Endodermal cell (in vitro differentiated cells): ENCODE data around the gene STK39. TPM values are rescaled to one million over a fixed set of nuclear protein-coding genes. Genes with fewer than 3 reads are reported as not detected.

Experiments
- DNase-seq: peaks from one replicate; pipeline ENCODE4 v3.0.0-alpha.2; 2017
- H3K27ac ChIP-seq: 2 replicates; pipeline ENCODE4 v1.5.1; 2013; ENCODE audit warnings: mild to moderate bottlenecking, low read depth, low read length, moderate library complexity
- H3K27me3 ChIP-seq: 2 replicates; pipeline ENCODE4 v1.6.1; 2013; ENCODE audit warnings: mild to moderate bottlenecking, low read length, moderate library complexity; ENCODE audit not compliant: insufficient read depth, control insufficient read depth, poor library complexity, severe bottlenecking
- H3K36me3 ChIP-seq: 2 replicates; pipeline ENCODE4 v1.7.0; 2013; ENCODE audit warnings: mild to moderate bottlenecking, low read length, moderate library complexity; ENCODE audit not compliant: control insufficient read depth, insufficient read depth
- H3K4me1 ChIP-seq: one replicate; pipeline ENCODE4 v1.7.0; 2013; ENCODE audit warnings: low read length; ENCODE audit not compliant: control insufficient read depth, insufficient read depth
- H3K4me3 ChIP-seq: 2 replicates; pipeline ENCODE4 v1.5.1; 2013; ENCODE audit warnings: mild to moderate bottlenecking, low read length, moderate library complexity
- H3K9ac ChIP-seq: 2 replicates; pipeline ENCODE4 v1.6.1; 2013; ENCODE audit warnings: mild to moderate bottlenecking, low read length, moderate library complexity; ENCODE audit not compliant: poor library complexity, severe bottlenecking; ENCODE audit errors: extremely low read depth
- H3K9me3 ChIP-seq: 2 replicates; pipeline ENCODE4 v1.6.1; 2013; ENCODE audit warnings: mild to moderate bottlenecking, low read length, moderate library complexity; ENCODE audit not compliant: control insufficient read depth
- H3K27ac Mint-ChIP-seq: 2 replicates; pipeline ENCODE4 v1.8.0; 2020; ENCODE audit warnings: mixed read lengths
- H3K27me3 Mint-ChIP-seq: 2 replicates; pipeline ENCODE4 v1.8.0; 2021; ENCODE audit warnings: mild to moderate bottlenecking, mixed read lengths; ENCODE audit not compliant: insufficient read depth
- H3K36me3 Mint-ChIP-seq: 2 replicates; pipeline ENCODE4 v1.8.0; 2020; ENCODE audit warnings: low read depth, mixed read lengths
- H3K4me1 Mint-ChIP-seq: 2 replicates; pipeline ENCODE4 v1.8.0; 2020; ENCODE audit warnings: mixed read lengths
- H3K4me3 Mint-ChIP-seq: 2 replicates; pipeline ENCODE4 v1.8.0; 2020; ENCODE audit warnings: mild to moderate bottlenecking, moderate library complexity, mixed read lengths
- H3K9me3 Mint-ChIP-seq: 2 replicates; pipeline ENCODE4 v1.8.0; 2020; ENCODE audit warnings: mild to moderate bottlenecking, mixed read lengths
- WGBS, 2 experiments: methylation state at CpG; one replicate each; pipeline versions ENCODE4 v1.1.5 to v1.1.7; 2013; ENCODE audit warnings: missing lambda C conversion rate in 2 of 2, mixed read lengths in 1 of 2; ENCODE audit not compliant: insufficient coverage in 1 of 2, insufficient read length in 1 of 2; 5-methylcytosine and 5-hydroxymethylcytosine counted together
- total RNA-seq, 2 donors: library from RNA; stranded (reverse); fragmentation: NEBNext Ultra II Directional in 1 of 2; extraction: Animal tissue kit (Norgen Biotek cat#: 25700) in 1 of 2; gene quantifications; 2 replicates in 1 of 2; 3 replicates in 1 of 2; pipeline ENCODE4 v1.2.1, GENCODE V29; 2021
- TF ChIP-seq, protein P1 (sequence below): fragments of 200-600 bp; sonication (generic); conservative IDR thresholded peaks from 2 replicates; pipeline ENCODE4 v1.5.0; 2021; ENCODE audit warnings: antibody characterized with exemption, mild to moderate bottlenecking

The STK39 gene
- total RNA-seq, 2 donors from 2014 or later = 22.3 to 31.5 TPM

DNA sequence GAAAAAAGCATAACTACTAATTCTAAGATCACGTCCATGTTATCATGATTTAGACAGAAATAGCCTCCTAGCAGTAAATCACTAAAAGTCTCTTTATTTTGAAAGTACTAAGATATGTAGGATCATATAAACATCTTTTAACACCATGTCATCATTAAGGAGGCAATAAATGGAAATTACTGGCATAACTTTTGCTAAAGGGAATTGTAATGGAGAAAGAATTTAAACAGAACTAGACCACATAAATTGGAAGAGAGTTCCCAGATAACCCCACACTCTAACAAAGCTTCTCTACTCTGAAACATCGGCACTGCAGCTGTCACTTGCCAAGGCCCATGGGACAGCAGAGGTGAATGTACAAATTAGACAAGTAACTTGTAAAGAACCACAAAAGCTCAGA is 29.5 kb downstream of the STK39 start:
- Mint-ChIP-seq H3K9me3 (no peaks in the 10 kb centered on the region), H3K27ac (no peak overlapping the region), H3K27me3 (no peaks in the 10 kb centered on the region), H3K4me3 (no peak overlapping the region), H3K4me1 (peaks cover 6% of the 10 kb centered on the region), H3K36me3 (no peaks in the 10 kb centered on the region)
- no peak for DNase-seq
- Histone ChIP-seq H3K36me3 (no peaks in the 10 kb centered on the region), H3K9ac (no peak overlapping the region), H3K27me3 (no peaks in the 10 kb centered on the region), H3K27ac (no peak overlapping the region), H3K9me3 (no peaks in the 10 kb centered on the region), H3K4me1 (peaks cover 6% of the 10 kb centered on the region), H3K4me3 (no peak overlapping the region)
- WGBS, 2 experiments = 86 to 100% methylated on average over 1 of the region's 2 CpGs
- TF ChIP-seq, protein P1, sequence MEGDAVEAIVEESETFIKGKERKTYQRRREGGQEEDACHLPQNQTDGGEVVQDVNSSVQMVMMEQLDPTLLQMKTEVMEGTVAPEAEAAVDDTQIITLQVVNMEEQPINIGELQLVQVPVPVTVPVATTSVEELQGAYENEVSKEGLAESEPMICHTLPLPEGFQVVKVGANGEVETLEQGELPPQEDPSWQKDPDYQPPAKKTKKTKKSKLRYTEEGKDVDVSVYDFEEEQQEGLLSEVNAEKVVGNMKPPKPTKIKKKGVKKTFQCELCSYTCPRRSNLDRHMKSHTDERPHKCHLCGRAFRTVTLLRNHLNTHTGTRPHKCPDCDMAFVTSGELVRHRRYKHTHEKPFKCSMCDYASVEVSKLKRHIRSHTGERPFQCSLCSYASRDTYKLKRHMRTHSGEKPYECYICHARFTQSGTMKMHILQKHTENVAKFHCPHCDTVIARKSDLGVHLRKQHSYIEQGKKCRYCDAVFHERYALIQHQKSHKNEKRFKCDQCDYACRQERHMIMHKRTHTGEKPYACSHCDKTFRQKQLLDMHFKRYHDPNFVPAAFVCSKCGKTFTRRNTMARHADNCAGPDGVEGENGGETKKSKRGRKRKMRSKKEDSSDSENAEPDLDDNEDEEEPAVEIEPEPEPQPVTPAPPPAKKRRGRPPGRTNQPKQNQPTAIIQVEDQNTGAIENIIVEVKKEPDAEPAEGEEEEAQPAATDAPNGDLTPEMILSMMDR = no peak

DNA sequence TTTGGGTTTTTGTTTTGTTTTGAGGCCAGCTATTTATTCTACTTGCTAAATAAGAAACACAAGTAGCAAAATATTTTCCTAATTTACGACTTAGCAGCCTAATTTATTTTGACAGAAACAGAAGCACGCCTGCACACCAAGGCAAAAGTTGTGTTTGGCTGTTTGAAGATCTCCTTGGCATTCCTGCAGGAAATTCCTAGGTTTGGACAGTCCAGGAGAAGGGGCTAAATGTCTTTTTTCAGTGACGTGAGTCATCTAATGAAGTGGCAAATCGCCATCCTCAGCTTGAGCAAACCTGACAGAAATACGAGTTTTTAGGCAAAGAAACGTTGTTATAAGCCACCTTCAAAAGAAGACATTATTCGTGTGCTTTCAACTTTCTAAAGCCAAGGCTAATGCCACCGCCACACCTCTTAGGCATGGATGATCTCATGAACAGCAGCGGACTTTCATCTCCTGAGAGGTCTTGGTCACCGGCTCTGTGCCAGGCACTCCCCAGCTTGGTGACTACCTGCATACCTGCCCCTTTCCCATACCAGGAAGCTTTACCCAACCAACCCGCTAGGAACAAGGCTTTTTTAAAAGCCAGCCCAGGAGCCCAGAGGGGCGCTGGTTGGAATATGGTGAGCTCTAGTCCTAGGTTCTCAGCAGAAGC is 30.9 kb downstream of the STK39 start:
- H3K4me1 ChIP-seq = peaks cover 6% of the 10 kb centered on the region
- H3K27ac ChIP-seq = no peak overlapping the region
- H3K36me3 ChIP-seq = no peaks in the 10 kb centered on the region
- no peak overlapping the region for H3K9ac ChIP-seq
- no peak overlapping the region for H3K4me3 ChIP-seq
- Mint-ChIP-seq H3K27me3 (no peaks in the 10 kb centered on the region), H3K9me3 (no peaks in the 10 kb centered on the region), H3K27ac (no peak overlapping the region), H3K36me3 (no peaks in the 10 kb centered on the region), H3K4me1 (peaks cover 14% of the 10 kb centered on the region), H3K4me3 (no peak overlapping the region)
- 93 to 97% methylated on average over 11 to 12 of the region's 12 CpGs for WGBS, 2 experiments
- no peaks in the 10 kb centered on the region for H3K9me3 ChIP-seq
- H3K27me3 ChIP-seq = no peaks in the 10 kb centered on the region
- no peak for DNase-seq
- TF ChIP-seq, protein P1 = no peak

DNA sequence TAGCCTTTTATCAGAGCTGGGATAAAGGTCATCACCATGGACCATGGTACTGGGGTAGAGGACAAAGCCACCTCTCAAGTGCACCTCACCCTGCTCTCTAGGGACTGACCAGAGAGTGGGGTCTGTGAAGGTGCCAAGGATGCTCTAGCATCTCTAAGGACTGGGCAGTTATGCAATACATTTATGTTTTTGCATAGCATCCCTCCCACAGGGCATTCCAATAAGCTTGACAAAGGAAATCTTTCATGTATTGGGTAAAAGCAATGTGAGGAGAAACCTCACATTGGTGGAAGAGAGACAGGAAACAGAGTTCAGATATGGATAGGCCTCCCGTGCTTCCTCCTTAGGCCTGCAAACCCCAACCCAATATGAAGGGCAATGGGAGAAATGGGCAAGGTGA is 31.6 kb downstream of the STK39 start:
- Mint-ChIP-seq H3K36me3 (no peaks in the 10 kb centered on the region), H3K9me3 (no peaks in the 10 kb centered on the region), H3K27ac (no peak overlapping the region), H3K27me3 (no peaks in the 10 kb centered on the region), H3K4me1 (peaks cover 10% of the 10 kb centered on the region), H3K4me3 (no peak overlapping the region)
- no peak overlapping the region for H3K27ac ChIP-seq
- no peak for DNase-seq
- H3K36me3 ChIP-seq = no peaks in the 10 kb centered on the region
- no peaks in the 10 kb centered on the region for H3K9me3 ChIP-seq
- 71% methylated on average over 1 of the region's 1 CpG; no CpG with 5 or more reads in 1 of the 2 experiments for WGBS, 2 experiments
- H3K4me1 ChIP-seq = peaks cover under 1% of the 10 kb centered on the region
- no peak overlapping the region for H3K4me3 ChIP-seq
- H3K27me3 ChIP-seq = no peaks in the 10 kb centered on the region
- no peak overlapping the region for H3K9ac ChIP-seq
- TF ChIP-seq, protein P1 = no peak
